Thyroid gland (tissue), 4 donors: Measurements from ENCODE around the gene GRAMD1B. TPM values are rescaled to one million over a fixed set of nuclear protein-coding genes. Genes with fewer than 3 reads are reported as not detected.

Experiments used
- DNase-seq, 2 donors: peaks; one replicate each; pipeline ENCODE4 v3.0.0-alpha.2; 2019
- H3K27ac ChIP-seq, 3 donors: fragments of 200-600 bp; sonication (generic); 1 replicate in 2 of 3; 2 replicates in 1 of 3; pipeline ENCODE4 v1.5.1; 2016 to 2019; ENCODE audit warnings: mild to moderate bottlenecking in 1 of 3, moderate library complexity in 1 of 3
- H3K27me3 ChIP-seq: fragments of 200-600 bp; sonication (generic); one replicate; pipeline ENCODE4 v1.5.1; 2019
- H3K36me3 ChIP-seq, 2 donors: fragments of 200-600 bp; sonication (generic); one replicate each; pipeline ENCODE4 v1.5.1; 2016 to 2019
- H3K4me1 ChIP-seq, 2 donors: fragments of 200-600 bp; sonication (generic); one replicate each; pipeline ENCODE4 v1.5.1; 2017 to 2019
- H3K4me3 ChIP-seq, 3 donors: fragments of 200-600 bp; sonication (generic); replicated peaks in 1 of 3; 1 replicate in 2 of 3; 2 replicates in 1 of 3; pipeline ENCODE4 v1.5.1; 2016; ENCODE audit warnings: mild to moderate bottlenecking in 1 of 3
- H3K9me3 ChIP-seq: fragments of 200-600 bp; sonication (generic); one replicate; pipeline ENCODE4 v1.5.1; 2017
- CTCF ChIP-seq, 6 experiments: fragments of 200-600 bp in 3 of 6; fragments of 450-650 bp in 3 of 6; sonication (generic) in 3 of 6; IDR thresholded peaks; one replicate each; pipeline ENCODE4 v1.5.1; 2016 to 2019; ENCODE audit warnings: antibody characterized with exemption in 6 of 6, mild to moderate bottlenecking in 2 of 6, inconsistent platforms in 1 of 6, moderate library complexity in 1 of 6
- POLR2A ChIP-seq, 2 donors: fragments of 450-650 bp; IDR thresholded peaks; one replicate each; pipeline ENCODE4 v1.6.1; 2017; ENCODE audit warnings: antibody characterized with exemption in 2 of 2, mild to moderate bottlenecking in 2 of 2, moderate library complexity in 1 of 2
- WGBS, 2 donors: methylation state at CpG; one replicate each; pipeline ENCODE4 v1.1.5; 2017; 5-methylcytosine and 5-hydroxymethylcytosine counted together
- intact Hi-C: fragments of 100-400 bp; cut with DNase I; formaldehyde crosslinking; loops from one replicate; pipeline ENCODE4 v1.15.1; 2023
- total RNA-seq, 4 donors: library from RNA; depleted of rRNA; stranded (reverse); fragments of >200 nt; gene quantifications; one replicate each; pipeline ENCODE4 v1.2.3, GENCODE V29; 2016

Gene GRAMD1B
- total RNA-seq, 4 donors from 2014 or later: 7.0 to 22.7 (median 9.2) TPM

- no peaks in the 10 kb centered on the region for H3K27me3 ChIP-seq
- 93 to 100% methylated on average over 2 of the region's 2 CpGs for WGBS, 2 donors
Observed at GRCh38 chr11:123587044-123587443, 157.0 kb downstream of the GRAMD1B start.

DNA sequence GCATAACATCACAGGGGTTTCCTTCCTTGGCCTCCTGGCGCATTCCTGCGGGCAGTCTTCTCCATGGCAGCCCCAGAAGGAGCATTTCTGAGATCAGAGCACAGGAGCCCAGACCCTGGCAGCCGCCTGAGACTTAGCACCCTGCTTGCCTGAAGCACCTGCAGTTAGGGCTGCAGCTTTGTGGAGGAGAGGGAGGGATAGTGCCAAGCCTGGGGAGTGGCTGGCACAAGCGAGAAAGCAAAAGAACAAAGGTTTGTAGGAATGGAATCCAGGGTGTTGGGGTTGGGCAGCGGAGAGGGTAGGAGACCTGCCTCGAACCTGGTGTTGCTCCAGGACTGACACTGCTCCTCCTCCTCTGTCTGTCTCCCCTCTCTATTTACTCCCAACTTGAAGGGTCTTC, 157.5 kb downstream of the GRAMD1B start:
- no peak for TF ChIP-seq CTCF (IDR thresholded peaks at IDR 0.05)
- no peak for TF ChIP-seq POLR2A (IDR thresholded peaks at IDR 0.05)
- Histone ChIP-seq H3K27me3 (no peaks in the 10 kb centered on the region), H3K9me3 (no peaks in the 10 kb centered on the region), H3K4me1 (peaks cover 0 to 3% of the 10 kb centered on the region in 2 donors), H3K4me3 (no peak overlapping the region), H3K27ac (no peak overlapping the region), H3K36me3 (no peaks in the 10 kb centered on the region)
- intact Hi-C loops: no loop called here
- WGBS, 2 donors: 87 to 96% methylated on average over 6 of the region's 6 CpGs
- no peak for DNase-seq

More at GRCh38 chr11:123587044-123587443, 157.0 kb downstream of the GRAMD1B start:
- Histone ChIP-seq H3K4me3 (no peak overlapping the region), H3K4me1 (peaks cover 0 to 3% of the 10 kb centered on the region in 2 donors), H3K36me3 (no peaks in the 10 kb centered on the region), H3K9me3 (no peaks in the 10 kb centered on the region), H3K27ac (no peak overlapping the region)
- DNase-seq: no peak
- TF ChIP-seq POLR2A (IDR thresholded peaks at IDR 0.05) (no peak), CTCF (IDR thresholded peaks at IDR 0.05) (no peak)
- intact Hi-C loops: no loop called here

- Histone ChIP-seq H3K4me3 (no peak overlapping the region), H3K27ac (no peak overlapping the region), H3K27me3 (no peaks in the 10 kb centered on the region), H3K4me1 (peaks cover 0 to 3% of the 10 kb centered on the region in 2 donors), H3K9me3 (no peaks in the 10 kb centered on the region), H3K36me3 (no peaks in the 10 kb centered on the region)
- 87 to 89% methylated on average over 14 of the region's 14 CpGs for WGBS, 2 donors
- intact Hi-C loops: no loop called here
- no peak for TF ChIP-seq CTCF (IDR thresholded peaks at IDR 0.05)
- no peak for TF ChIP-seq POLR2A (IDR thresholded peaks at IDR 0.05)
- no peak for DNase-seq
Observed at GRCh38 chr11:123588117-123588863, 158.2 kb downstream of the GRAMD1B start.

DNA sequence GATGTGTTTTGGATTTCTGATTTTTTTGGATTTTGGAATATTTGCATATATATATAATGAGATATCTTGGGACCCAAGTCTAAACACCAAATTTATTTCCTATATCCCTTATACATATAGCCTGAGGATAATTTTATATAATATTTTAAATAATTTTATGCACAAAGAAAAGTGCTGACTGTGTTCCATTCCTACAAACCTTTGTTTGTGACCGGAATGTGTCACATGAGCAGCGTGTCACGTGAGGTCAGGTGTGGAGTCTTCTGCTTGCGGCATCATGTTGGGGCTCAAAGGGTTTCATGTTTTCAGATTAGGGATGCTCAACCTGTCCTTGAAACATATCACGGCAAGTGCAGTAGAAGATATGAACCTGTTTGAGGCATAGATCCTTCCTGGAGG, 158.8 kb downstream of the GRAMD1B start:
- no peak for TF ChIP-seq POLR2A (IDR thresholded peaks at IDR 0.05)
- no peak for TF ChIP-seq CTCF (IDR thresholded peaks at IDR 0.05)
- no peaks in the 10 kb centered on the region for H3K27me3 ChIP-seq
- no peak for DNase-seq
- H3K36me3 ChIP-seq: no peaks in the 10 kb centered on the region
- peaks cover 0 to 3% of the 10 kb centered on the region in 2 donors for H3K4me1 ChIP-seq
- no peak overlapping the region for H3K4me3 ChIP-seq
- no peaks in the 10 kb centered on the region for H3K9me3 ChIP-seq
- 95 to 97% methylated on average over 5 of the region's 5 CpGs for WGBS, 2 donors
- H3K27ac ChIP-seq: no peak overlapping the region
- intact Hi-C loops: no loop called here

GRCh38 chr11:123590296-123590912, 160.3 kb downstream of the GRAMD1B start:
- no peaks in the 10 kb centered on the region for H3K27me3 ChIP-seq
- no peak overlapping the region for H3K4me3 ChIP-seq
- H3K4me1 ChIP-seq: peaks cover 0 to 3% of the 10 kb centered on the region in 2 donors
- H3K9me3 ChIP-seq: no peaks in the 10 kb centered on the region
- no peak overlapping the region for H3K27ac ChIP-seq
- peak in 1 of 2 donors; percentile 23 for DNase-seq
- WGBS, 2 donors: 64 to 83% methylated on average over 4 to 5 of the region's 11 CpGs
- intact Hi-C loops: no loop called here
- TF ChIP-seq CTCF (IDR thresholded peaks at IDR 0.05) (no peak), POLR2A (IDR thresholded peaks at IDR 0.05) (no peak)
- H3K36me3 ChIP-seq: no peaks in the 10 kb centered on the region
